Heart left ventricle (tissue), 16 donors: ENCODE data around the gene SNED1. TPM values are rescaled to one million over a fixed set of nuclear protein-coding genes. Genes with fewer than 3 reads are reported as not detected.
A peak's percentile ranks its signal among the peaks of the same experiment; 100 is the strongest.

Experiments
- ATAC-seq, 4 donors: fragments of 200-7000 bp; cut with Tn5 transposase; one replicate each; pipeline ENCODE4 v1.9.1; 2020 to 2022; ENCODE audit warnings: moderate library complexity in 4 of 4, mild to moderate bottlenecking in 3 of 4, moderate number of reproducible peaks in 1 of 4
- DNase-seq, 5 donors: peaks; one replicate each; pipeline ENCODE4 v3.0.0-alpha.2; 2020
- H3K27ac ChIP-seq, 12 donors: fragments of 200-600 bp; sonication (generic) in 4 of 12; one replicate each; pipeline versions ENCODE4 v1.5.0 to v1.8.0; 2016 to 2022; ENCODE audit warnings: mild to moderate bottlenecking in 2 of 12
- H3K27me3 ChIP-seq, 9 donors: fragments of 200-600 bp; sonication (generic) in 2 of 9; one replicate each; pipeline versions ENCODE4 v1.5.1 to v1.8.0; 2016 to 2022; ENCODE audit warnings: mild to moderate bottlenecking in 3 of 9
- H3K36me3 ChIP-seq, 9 donors: fragments of 200-600 bp; sonication (generic) in 2 of 9; one replicate each; pipeline versions ENCODE4 v1.5.0 to v1.8.0; 2018 to 2022; ENCODE audit warnings: mild to moderate bottlenecking in 2 of 9
- H3K4me1 ChIP-seq, 12 donors: fragments of 200-600 bp; sonication (generic) in 4 of 12; one replicate each; pipeline versions ENCODE4 v1.5.0 to v1.8.0; 2016 to 2022; ENCODE audit warnings: mild to moderate bottlenecking in 3 of 12
- H3K4me3 ChIP-seq, 12 donors: fragments of 200-600 bp; sonication (generic) in 4 of 12; one replicate each; pipeline versions ENCODE4 v1.5.0 to v1.8.0; 2017 to 2022; ENCODE audit warnings: mild to moderate bottlenecking in 9 of 12, moderate library complexity in 4 of 12
- H3K9me3 ChIP-seq, 12 donors: fragments of 200-600 bp; sonication (generic) in 4 of 12; one replicate each; pipeline versions ENCODE4 v1.5.0 to v1.8.0; 2016 to 2022; ENCODE audit warnings: mild to moderate bottlenecking in 1 of 12
- CTCF ChIP-seq, 12 donors: fragments of 200-600 bp; sonication (generic) in 4 of 12; IDR thresholded peaks; one replicate each; pipeline versions ENCODE4 v1.5.0 to v1.8.0; 2018 to 2022; ENCODE audit warnings: antibody characterized with exemption in 12 of 12, mild to moderate bottlenecking in 5 of 12
- POLR2A ChIP-seq, 2 donors: fragments of 450-650 bp; IDR thresholded peaks; one replicate each; pipeline ENCODE4 v1.6.1; 2017; ENCODE audit warnings: antibody characterized with exemption in 2 of 2, mild to moderate bottlenecking in 2 of 2, moderate library complexity in 2 of 2
- WGBS, 4 donors: extraction: QIAGEN DNeasy Blood & Tissue Kit in 2 of 4; methylation state at CpG; one replicate each; pipeline versions ENCODE4 v1.1.5 to v1.1.7; 2013 to 2018; 5-methylcytosine and 5-hydroxymethylcytosine counted together
- intact Hi-C, 10 donors: fragments of 100-400 bp; cut with DNase I; formaldehyde crosslinking; loops; one replicate each; pipeline versions ENCODE4 v1.11.1 to v1.14.2; 2022
- polyA plus RNA-seq, 2 donors: library from polyadenylated mRNA; stranded (reverse); fragments of 200-250 nt; gene quantifications; one replicate each; pipeline ENCODE4 v1.2.3, GENCODE V29; 2013
- total RNA-seq, 9 donors: library from RNA; depleted of rRNA in 2 of 9; stranded (reverse); fragments of >200 nt in 2 of 9; fragmentation: NEBNext Ultra II Directional in 3 of 9; extraction: Animal tissue kit (Norgen Biotek cat#: 25700) in 3 of 9; gene quantifications; one replicate each; pipeline versions ENCODE4 v1.1.0 to v1.2.4, GENCODE V29; 2016 to 2023
- donor health status: ischemic (EF 13 %, LVEDD 7.1; RV severe dilation, severe dysfunction).
- donor health status: healthy with polysubstance abuse.
- donor health status: DM: no; HTN: yes; CAD: no.
- donor health status: DM: no; HTN: no; CAD: no.
- donor health status: ischemic (EF 25% LVEDD 6.9; RV normal size, moderate dysfunction).
- donor health status: ischemic (EF 25% LVEDD 5.7; RV mildly dilated, moderate dysfunction).
- donor health status: healthy.
- donor health status: DM: yes; HTN: yes; CAD: no.
- donor health status: ischemic (EF 35%, LVEDD 5.7; RV mildly dilated, moderate dysfunction).
- donor health status: nonischemic (EF 11% LVEDD 7.7; RV severe dilation, severe dysfunction).
- donor health status: DM: yes; HTN: yes; CAD: no.
- donor health status: PGD.
- donor health status: ischemic (EF 29% LVEDD 5.4; RV normal size, mild dysfunction).
- donor health status: nonischemic (EF 23%, LVEDD 6.1; RV moderate dilation, normal function).

The SNED1 gene
- total and polyA plus RNA-seq, 11 donors: 3.1 to 14.7 (median 4.9) TPM

GRCh38 chr2:240963065-240963867 is 35.2 kb upstream of the SNED1 start:
- H3K4me1 ChIP-seq: peaks cover 0 to 50% (median 25%) of the 10 kb centered on the region in 12 donors
- TF ChIP-seq POLR2A (IDR thresholded peaks at IDR 0.05) (no peak), CTCF (IDR thresholded peaks at IDR 0.05) (no peak)
- H3K9me3 ChIP-seq: no peaks in the 10 kb centered on the region
- no peaks in the 10 kb centered on the region for H3K36me3 ChIP-seq
- no peak overlapping the region for H3K4me3 ChIP-seq
- ATAC-seq (no peak), DNase-seq (peak in 2 of 5 donors; percentile 19 to 54)
- H3K27ac ChIP-seq: no peak overlapping the region
- no peaks in the 10 kb centered on the region for H3K27me3 ChIP-seq
- intact Hi-C loops: no loop called here
- WGBS, 4 donors: 90 to 99% (median 95%) methylated on average over 17 to 33 of the region's 33 CpGs

- no peak overlapping the region for H3K4me3 ChIP-seq
- intact Hi-C loops: no loop called here
- WGBS, 4 donors: 95 to 98% (median 97%) methylated on average over 17 to 20 of the region's 20 CpGs
- H3K9me3 ChIP-seq: no peaks in the 10 kb centered on the region
- H3K27me3 ChIP-seq: no peaks in the 10 kb centered on the region
- DNase-seq: peak in 3 of 5 donors; percentile 15 to 24 (median 17)
- H3K4me1 ChIP-seq: peaks cover 0 to 45% (median 23%) of the 10 kb centered on the region in 12 donors
- TF ChIP-seq POLR2A (IDR thresholded peaks at IDR 0.05) (no peak), CTCF (IDR thresholded peaks at IDR 0.05) (no peak)
- no peak for ATAC-seq
- H3K36me3 ChIP-seq: no peaks in the 10 kb centered on the region
- no peak overlapping the region for H3K27ac ChIP-seq
These were observed 34.3 kb upstream of the SNED1 start for GRCh38 chr2:240963868-240964703.

- 89 to 97% (median 95%) methylated on average over 5 to 15 of the region's 15 CpGs for WGBS, 4 donors
- ATAC-seq: no peak
- H3K9me3 ChIP-seq: no peaks in the 10 kb centered on the region
- peak overlapping the region in 1 of 12 donors; percentile 32 for H3K27ac ChIP-seq
- H3K4me3 ChIP-seq: no peak overlapping the region
- H3K36me3 ChIP-seq: no peaks in the 10 kb centered on the region
- intact Hi-C loops: no loop called here
- no peaks in the 10 kb centered on the region for H3K27me3 ChIP-seq
- peak in 3 of 5 donors; percentile 15 to 24 (median 16) for DNase-seq
- H3K4me1 ChIP-seq: peaks cover 0 to 44% (median 23%) of the 10 kb centered on the region in 12 donors
- TF ChIP-seq CTCF (IDR thresholded peaks at IDR 0.05) (no peak), POLR2A (IDR thresholded peaks at IDR 0.05) (no peak)
These were observed 33.6 kb upstream of the SNED1 start for GRCh38 chr2:240964704-240965295.
